Esophagus squamous epithelium (tissue), 4 donors: ENCODE measurements around the gene RCC2.

Experiments
- POLR2A ChIP-seq, 4 donors: fragments of 450-650 bp; IDR thresholded peaks; one replicate each; pipeline ENCODE4 v1.6.1; 2017; ENCODE audit warnings: antibody characterized with exemption in 4 of 4, mild to moderate bottlenecking in 4 of 4, moderate library complexity in 3 of 4
- TF ChIP-seq, protein P1 (sequence below), 6 experiments: fragments of 450-650 bp in 4 of 6; fragments of 200-600 bp in 2 of 6; sonication (generic) in 2 of 6; IDR thresholded peaks; one replicate each; pipeline ENCODE4 v1.5.1; 2016 to 2019; ENCODE audit warnings: antibody characterized with exemption in 6 of 6, mild to moderate bottlenecking in 4 of 6, moderate library complexity in 4 of 6

GRCh38 chr1:17434016-17434415 is 5.5 kb downstream of the RCC2 start:
- TF ChIP-seq POLR2A (IDR thresholded peaks at IDR 0.05): no peak
- TF ChIP-seq, protein P1, sequence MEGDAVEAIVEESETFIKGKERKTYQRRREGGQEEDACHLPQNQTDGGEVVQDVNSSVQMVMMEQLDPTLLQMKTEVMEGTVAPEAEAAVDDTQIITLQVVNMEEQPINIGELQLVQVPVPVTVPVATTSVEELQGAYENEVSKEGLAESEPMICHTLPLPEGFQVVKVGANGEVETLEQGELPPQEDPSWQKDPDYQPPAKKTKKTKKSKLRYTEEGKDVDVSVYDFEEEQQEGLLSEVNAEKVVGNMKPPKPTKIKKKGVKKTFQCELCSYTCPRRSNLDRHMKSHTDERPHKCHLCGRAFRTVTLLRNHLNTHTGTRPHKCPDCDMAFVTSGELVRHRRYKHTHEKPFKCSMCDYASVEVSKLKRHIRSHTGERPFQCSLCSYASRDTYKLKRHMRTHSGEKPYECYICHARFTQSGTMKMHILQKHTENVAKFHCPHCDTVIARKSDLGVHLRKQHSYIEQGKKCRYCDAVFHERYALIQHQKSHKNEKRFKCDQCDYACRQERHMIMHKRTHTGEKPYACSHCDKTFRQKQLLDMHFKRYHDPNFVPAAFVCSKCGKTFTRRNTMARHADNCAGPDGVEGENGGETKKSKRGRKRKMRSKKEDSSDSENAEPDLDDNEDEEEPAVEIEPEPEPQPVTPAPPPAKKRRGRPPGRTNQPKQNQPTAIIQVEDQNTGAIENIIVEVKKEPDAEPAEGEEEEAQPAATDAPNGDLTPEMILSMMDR (IDR thresholded peaks at IDR 0.05): no peak
